HUES6 (cell line): ENCODE measurements around the gene SH3RF3.
"Not testable (repeated sequence)": the region's sequence is repeated elsewhere in the genome, so short reads cannot be mapped to it uniquely, and the experiment has no call there.

Source experiments
- H3K27ac ChIP-seq: 2 replicates; pipeline ENCODE4 v1.7.0; 2013; ENCODE audit warnings: low read depth, mild to moderate bottlenecking, low read length, inconsistent platforms
- H3K27me3 ChIP-seq: 2 replicates; pipeline ENCODE4 v1.6.1; 2013; ENCODE audit warnings: low read length; ENCODE audit not compliant: control insufficient read depth, insufficient read depth
- H3K36me3 ChIP-seq: 2 replicates; pipeline ENCODE4 v1.6.1; 2013; ENCODE audit warnings: low read length; ENCODE audit not compliant: control insufficient read depth, insufficient read depth
- H3K4me1 ChIP-seq: 2 replicates; pipeline ENCODE4 v1.6.1; 2013; ENCODE audit warnings: low read length; ENCODE audit not compliant: control insufficient read depth, insufficient read depth
- H3K4me3 ChIP-seq: 2 replicates; pipeline ENCODE4 v1.5.1; 2013; ENCODE audit warnings: low read depth, low read length
- H3K9ac ChIP-seq: one replicate; pipeline ENCODE4 v1.6.1; 2013; ENCODE audit warnings: mild to moderate bottlenecking, low read length
- H3K9me3 ChIP-seq: 2 replicates; pipeline ENCODE4 v1.6.1; 2013; ENCODE audit warnings: low read depth, low read length; ENCODE audit not compliant: control insufficient read depth, insufficient read depth

Gene SH3RF3

GRCh38 chr2:109089602-109090300, 39.3 kb upstream of the SH3RF3 start:
- no peaks in the 10 kb centered on the region for H3K4me1 ChIP-seq
- H3K9me3 ChIP-seq: peaks cover 19% of the 10 kb centered on the region
- no peak overlapping the region for H3K9ac ChIP-seq
- H3K4me3 ChIP-seq: no peak overlapping the region
- no peak overlapping the region for H3K27ac ChIP-seq
- H3K36me3 ChIP-seq: no peaks in the 10 kb centered on the region
- no peaks in the 10 kb centered on the region for H3K27me3 ChIP-seq

GRCh38 chr2:109091526-109091925, 37.5 kb upstream of the SH3RF3 start:
- no peaks in the 10 kb centered on the region for H3K27me3 ChIP-seq
- H3K36me3 ChIP-seq: no peaks in the 10 kb centered on the region
- H3K9me3 ChIP-seq: peaks cover 24% of the 10 kb centered on the region
- H3K4me1 ChIP-seq: no peaks in the 10 kb centered on the region
- no peak overlapping the region for H3K9ac ChIP-seq
- no peak overlapping the region for H3K4me3 ChIP-seq
- no peak overlapping the region for H3K27ac ChIP-seq

GRCh38 chr2:109094144-109094543, 34.9 kb upstream of the SH3RF3 start:
- no peaks in the 10 kb centered on the region for H3K36me3 ChIP-seq
- peaks cover 3% of the 10 kb centered on the region; the same call in 1 of the 2 replicates for H3K4me1 ChIP-seq
- H3K9ac ChIP-seq: no peak overlapping the region
- no peak overlapping the region for H3K27ac ChIP-seq
- H3K27me3 ChIP-seq: peaks cover 6% of the 10 kb centered on the region; the same call in 1 of the 2 replicates
- peaks cover 24% of the 10 kb centered on the region for H3K9me3 ChIP-seq
- no peak overlapping the region for H3K4me3 ChIP-seq

- Histone ChIP-seq H3K27ac (no peak overlapping the region), H3K9ac (no peak overlapping the region), H3K4me3 (no peak overlapping the region), H3K4me1 (peaks cover 8% of the 10 kb centered on the region; the same call in 1 of the 2 replicates), H3K36me3 (no peaks in the 10 kb centered on the region), H3K27me3 (peaks cover 30% of the 10 kb centered on the region), H3K9me3 (peaks cover 17% of the 10 kb centered on the region)
These were observed 30.6 kb upstream of the SH3RF3 start for GRCh38 chr2:109098251-109098920.

- H3K36me3 ChIP-seq: no peaks in the 10 kb centered on the region
- peaks cover 32% of the 10 kb centered on the region for H3K27me3 ChIP-seq
- no peak overlapping the region for H3K4me3 ChIP-seq
- no peak overlapping the region for H3K9ac ChIP-seq
- H3K4me1 ChIP-seq: peaks cover 8% of the 10 kb centered on the region; the same call in 1 of the 2 replicates
- H3K27ac ChIP-seq: no peak overlapping the region
- H3K9me3 ChIP-seq: peaks cover 14% of the 10 kb centered on the region
These were observed 30.1 kb upstream of the SH3RF3 start for GRCh38 chr2:109098921-109099273.

GRCh38 chr2:109102588-109103233, 26.3 kb upstream of the SH3RF3 start:
- peaks cover 8% of the 10 kb centered on the region; the same call in 1 of the 2 replicates for H3K4me1 ChIP-seq
- no peak overlapping the region for H3K9ac ChIP-seq
- H3K27ac ChIP-seq: no peak overlapping the region
- H3K36me3 ChIP-seq: no peaks in the 10 kb centered on the region
- peaks cover 45% of the 10 kb centered on the region for H3K27me3 ChIP-seq
- H3K4me3 ChIP-seq: no peak overlapping the region
- H3K9me3 ChIP-seq: no peaks in the 10 kb centered on the region

GRCh38 chr2:109105113-109105512, 23.9 kb upstream of the SH3RF3 start:
- Histone ChIP-seq H3K27ac (no peak overlapping the region), H3K4me1 (peaks cover 8% of the 10 kb centered on the region), H3K4me3 (no peak overlapping the region), H3K27me3 (peaks cover 35% of the 10 kb centered on the region), H3K9me3 (no peaks in the 10 kb centered on the region), H3K36me3 (no peaks in the 10 kb centered on the region), H3K9ac (no peak overlapping the region)

GRCh38 chr2:109108740-109109139, 20.3 kb upstream of the SH3RF3 start:
- Histone ChIP-seq H3K27me3 (peaks cover 12% of the 10 kb centered on the region; the same call in 1 of the 2 replicates), H3K4me3 (no peak overlapping the region), H3K9me3 (no peaks in the 10 kb centered on the region), H3K9ac (no peak overlapping the region), H3K27ac (no peak overlapping the region), H3K36me3 (no peaks in the 10 kb centered on the region), H3K4me1 (peaks cover 4% of the 10 kb centered on the region; the same call in 1 of the 2 replicates)

- H3K27ac ChIP-seq: no peak overlapping the region
- H3K9ac ChIP-seq: no peak overlapping the region
- H3K27me3 ChIP-seq: peaks cover 8% of the 10 kb centered on the region; the same call in 1 of the 2 replicates
- no peak overlapping the region for H3K4me3 ChIP-seq
- no peaks in the 10 kb centered on the region for H3K36me3 ChIP-seq
- H3K9me3 ChIP-seq: no peaks in the 10 kb centered on the region
- peaks cover 4% of the 10 kb centered on the region; the same call in 1 of the 2 replicates for H3K4me1 ChIP-seq
These were observed 19.7 kb upstream of the SH3RF3 start for GRCh38 chr2:109109342-109109741.

- Histone ChIP-seq H3K27ac (no peak overlapping the region), H3K9ac (no peak overlapping the region), H3K36me3 (no peaks in the 10 kb centered on the region), H3K27me3 (peaks cover 2% of the 10 kb centered on the region; the same call in 1 of the 2 replicates), H3K4me1 (peaks cover 4% of the 10 kb centered on the region; the same call in 1 of the 2 replicates), H3K4me3 (no peak overlapping the region), H3K9me3 (no peaks in the 10 kb centered on the region)
These were observed 18.8 kb upstream of the SH3RF3 start for GRCh38 chr2:109110170-109110569.

- H3K4me3 ChIP-seq, H3K36me3 ChIP-seq, H3K27ac ChIP-seq, H3K9ac ChIP-seq, H3K4me1 ChIP-seq, H3K27me3 ChIP-seq, H3K9me3 ChIP-seq: not testable (repeated sequence)
These were observed 11.8 kb upstream of the SH3RF3 start for GRCh38 chr2:109117181-109117580.
